Dedifferentiated amniotic fluid mesenchymal stem cell (primary cell): ENCODE data around the gene NSD2.
A peak's percentile ranks its signal among the peaks of the same experiment; 100 is the strongest.

Experiments used
- DNase-seq: peaks from one replicate; pipeline ENCODE4 v3.0.0-alpha.2; 2016; ENCODE audit errors: extremely low spot score

NSD2 gene

DNA sequence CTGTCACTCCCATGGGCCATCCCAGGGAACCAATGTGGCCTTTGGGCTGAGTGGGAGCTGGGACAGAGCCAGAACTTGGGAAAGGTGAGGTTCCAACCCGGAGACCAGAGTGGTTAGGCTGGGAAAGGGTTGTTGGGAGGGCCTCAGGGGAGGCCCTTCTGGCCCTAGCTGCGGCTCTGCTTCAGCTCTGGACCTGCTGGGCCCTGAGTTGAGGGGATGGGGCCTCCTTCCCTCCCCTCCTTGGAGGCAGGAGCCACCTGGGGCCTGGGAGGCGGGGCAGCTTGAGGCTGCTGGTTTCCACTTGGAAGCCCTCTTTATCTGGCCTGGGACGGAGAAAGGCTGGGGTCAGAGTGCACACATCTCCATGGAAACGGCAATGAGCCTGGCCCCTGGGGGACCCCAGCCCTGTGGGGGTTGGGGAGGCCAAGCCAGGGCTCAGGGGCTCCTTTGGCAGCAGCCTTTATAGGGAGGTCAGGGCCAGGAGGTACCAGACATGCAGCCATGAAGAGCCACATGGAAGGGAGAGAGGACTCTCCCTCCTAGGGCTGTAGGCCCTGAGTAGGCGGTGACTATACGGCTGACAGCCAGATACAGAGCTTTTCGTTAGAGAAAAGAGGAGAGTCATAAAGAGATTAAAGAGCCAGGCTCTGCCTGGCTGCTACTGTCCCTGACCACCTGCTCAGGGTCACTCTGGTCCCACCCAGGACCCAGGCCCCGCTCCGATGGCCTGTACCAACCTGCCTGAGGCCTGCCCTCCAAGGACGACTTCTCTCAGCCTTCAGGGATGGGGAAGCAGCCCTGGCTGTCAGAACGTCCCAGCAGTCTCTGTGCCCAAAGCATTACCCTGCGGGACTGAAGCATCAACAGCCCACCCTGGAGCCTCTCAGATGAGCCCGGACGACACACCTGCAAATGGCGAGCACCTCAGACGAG is 6.9 kb upstream of the NSD2 start:
- DNase-seq: no peak

GRCh38 chr4:1866189-1866661 is 5.0 kb upstream of the NSD2 start:
- no peak for DNase-seq

GRCh38 chr4:1868293-1868692 is 2.9 kb upstream of the NSD2 start:
- DNase-seq: no peak

DNA sequence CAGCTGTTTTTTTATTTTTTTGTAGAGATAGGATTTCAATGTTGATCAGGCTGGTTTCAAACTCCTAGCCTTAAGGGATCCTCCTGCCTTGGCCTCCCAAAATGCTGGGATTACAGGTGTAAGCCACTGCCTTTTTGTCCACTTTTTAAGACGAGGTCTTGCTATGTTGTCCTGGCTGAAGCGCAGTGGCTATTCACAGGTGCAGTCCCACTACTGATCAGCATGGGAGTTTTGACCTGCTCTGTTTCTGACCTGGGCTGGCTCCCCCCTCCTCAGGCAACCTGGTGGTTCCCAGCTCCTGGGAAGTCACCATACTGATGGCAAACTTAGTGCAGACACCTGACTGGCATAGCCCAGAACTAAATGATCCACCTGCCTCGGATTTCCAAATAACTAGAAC is 2.3 kb upstream of the NSD2 start:
- DNase-seq: no peak

GRCh38 chr4:1869530-1870327 is 1.5 kb upstream of the NSD2 start:
- no peak for DNase-seq

GRCh38 chr4:1870328-1870577 is 940 bp upstream of the NSD2 start:
- peak; percentile 57 for DNase-seq

GRCh38 chr4:1871471-1872021 is 353 bp downstream of the NSD2 start:
- no peak for DNase-seq

DNA sequence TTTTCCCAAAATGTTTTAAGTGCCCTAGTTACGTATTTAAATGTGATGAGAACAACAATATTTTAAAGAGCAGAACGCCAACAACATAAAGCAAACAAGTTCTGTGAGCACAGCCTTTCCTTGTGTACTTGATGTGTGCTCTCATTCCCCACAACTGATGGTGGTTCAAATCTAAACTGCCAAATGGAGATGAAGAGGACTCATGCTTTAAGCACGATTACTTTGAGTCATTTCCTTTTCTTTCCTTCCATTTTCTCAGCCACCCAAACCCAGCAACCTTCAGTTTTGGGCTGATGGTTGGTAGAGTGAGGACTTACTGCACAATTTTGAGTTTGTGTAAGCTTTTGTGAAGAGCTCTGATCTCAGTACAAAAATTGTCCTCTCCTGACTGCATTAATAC is 1.7 kb downstream of the NSD2 start:
- DNase-seq: peak; percentile 26

DNA sequence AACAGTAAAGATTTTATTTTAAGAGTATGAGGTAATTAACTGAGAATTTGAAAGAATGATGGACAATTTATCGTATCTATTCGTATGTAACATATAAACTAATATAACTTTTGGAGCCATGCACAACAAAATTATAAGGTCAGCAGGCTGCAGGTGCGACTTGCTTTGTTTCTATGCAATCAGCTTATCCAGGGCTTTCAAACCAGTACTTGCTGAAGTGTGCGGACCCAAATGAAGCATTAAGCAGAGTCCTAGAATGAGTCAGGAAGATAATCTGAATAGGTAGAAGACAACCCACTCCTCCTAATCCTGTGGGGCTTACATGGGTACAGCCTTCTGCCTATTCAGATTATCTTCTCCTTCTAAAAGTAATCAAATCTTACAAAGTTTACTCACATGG is 2.1 kb downstream of the NSD2 start:
- no peak for DNase-seq

DNA sequence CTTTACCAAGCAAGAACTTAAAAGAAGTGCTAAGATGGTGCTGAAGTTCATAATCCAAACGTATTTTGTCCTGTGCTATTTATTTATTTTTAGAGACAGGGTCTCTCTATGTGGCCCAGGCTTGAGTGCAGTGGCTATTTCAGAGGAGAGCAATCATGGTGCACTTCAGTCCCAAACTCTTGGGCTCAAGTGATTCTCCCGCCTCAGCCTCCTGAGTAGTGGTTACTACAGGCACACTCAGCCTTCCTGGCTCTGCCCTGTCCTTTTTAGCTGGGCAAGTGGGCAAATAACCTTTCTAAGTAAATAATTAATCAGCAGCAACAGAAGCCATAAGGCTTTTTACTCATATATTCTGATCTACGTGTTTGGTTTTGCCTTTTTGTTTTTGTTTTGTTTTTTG is 2.6 kb downstream of the NSD2 start:
- no peak for DNase-seq

GRCh38 chr4:1874201-1874600 is 3.0 kb downstream of the NSD2 start:
- DNase-seq: no peak

DNA sequence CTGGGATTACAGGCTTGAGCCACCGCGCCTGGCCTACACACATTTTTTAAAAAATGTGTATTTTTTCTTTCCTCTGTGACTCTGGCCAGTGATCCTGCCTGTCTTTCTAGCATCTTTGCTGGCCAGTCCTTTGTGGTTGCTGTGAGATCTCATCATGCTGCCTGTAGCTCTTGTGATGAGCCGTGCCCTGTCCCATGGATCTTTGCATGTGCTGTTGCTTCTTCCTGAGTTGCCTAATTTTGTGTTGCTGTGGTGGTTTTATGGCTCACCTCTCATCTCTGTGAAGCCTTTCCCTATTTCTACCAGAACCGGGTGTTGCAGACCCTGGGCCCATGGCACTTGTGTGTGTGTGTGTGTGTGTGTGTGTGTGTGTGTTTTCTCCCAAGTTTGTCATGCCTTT is 8.3 kb downstream of the NSD2 start:
- no peak for DNase-seq

DNA sequence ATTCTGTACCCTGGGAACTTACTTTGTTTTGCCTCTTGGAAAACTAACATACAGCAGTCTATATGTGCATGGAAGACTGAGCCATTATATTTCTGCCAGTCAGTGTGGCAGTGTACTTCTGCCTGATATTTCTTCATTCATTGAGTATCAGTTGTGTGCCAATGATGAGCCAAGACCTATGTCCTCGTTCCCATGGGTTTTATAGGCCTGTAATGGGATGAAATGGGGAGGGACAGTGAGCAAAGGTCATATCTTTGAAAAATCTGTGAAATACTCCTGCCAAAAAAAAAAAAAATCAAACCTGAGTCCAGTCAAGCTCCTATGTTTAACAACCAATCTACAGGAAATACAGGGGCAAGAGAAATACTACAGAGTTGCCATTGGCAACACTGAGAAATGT is 9.1 kb downstream of the NSD2 start:
- DNase-seq: no peak

DNA sequence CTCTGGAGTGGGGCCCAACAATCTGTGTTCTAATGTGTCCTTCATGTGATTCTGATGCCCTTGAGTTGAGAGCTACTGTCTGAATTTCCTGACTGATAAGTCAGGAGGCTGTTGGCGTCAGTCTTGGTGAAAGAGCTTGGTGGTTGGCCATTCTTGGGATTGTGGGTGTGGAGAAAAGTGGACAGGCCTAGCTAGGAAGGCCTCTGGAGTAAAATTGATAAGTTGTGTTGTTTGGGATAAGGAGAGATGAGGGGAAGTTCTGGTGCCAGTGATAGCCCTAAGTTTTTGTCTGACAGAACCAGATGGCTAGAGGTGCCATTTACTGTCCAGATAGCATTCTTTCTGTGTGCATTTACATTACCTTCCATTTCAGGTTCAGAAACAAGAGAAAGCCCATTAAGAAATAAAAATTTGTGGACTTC is 11.7 kb downstream of the NSD2 start:
- DNase-seq: no peak

DNA sequence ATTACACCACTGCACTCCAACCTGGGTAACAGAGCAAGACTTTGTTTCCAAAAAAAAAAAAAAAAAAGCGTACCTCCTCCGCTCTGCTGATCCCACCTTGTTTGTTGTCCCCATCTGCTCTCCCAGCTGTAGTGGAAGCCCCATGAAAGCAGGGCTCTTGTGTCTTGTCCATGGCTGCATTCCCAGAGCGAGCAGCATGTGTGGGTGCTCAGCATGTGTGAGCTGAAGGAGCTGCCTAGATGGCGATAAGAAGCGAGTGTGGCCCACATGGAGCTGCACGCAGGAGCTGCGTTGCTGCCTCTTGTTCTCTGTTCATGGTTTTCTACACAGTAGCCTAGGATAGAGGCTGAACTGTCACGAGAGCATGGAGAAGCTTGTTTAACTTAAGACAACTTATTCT is 12.4 kb downstream of the NSD2 start:
- no peak for DNase-seq

GRCh38 chr4:1885414-1885813 is 14.2 kb downstream of the NSD2 start:
- DNase-seq: no peak

- no peak for DNase-seq
These were observed 15.9 kb downstream of the NSD2 start for GRCh38 chr4:1887052-1887451.

DNA sequence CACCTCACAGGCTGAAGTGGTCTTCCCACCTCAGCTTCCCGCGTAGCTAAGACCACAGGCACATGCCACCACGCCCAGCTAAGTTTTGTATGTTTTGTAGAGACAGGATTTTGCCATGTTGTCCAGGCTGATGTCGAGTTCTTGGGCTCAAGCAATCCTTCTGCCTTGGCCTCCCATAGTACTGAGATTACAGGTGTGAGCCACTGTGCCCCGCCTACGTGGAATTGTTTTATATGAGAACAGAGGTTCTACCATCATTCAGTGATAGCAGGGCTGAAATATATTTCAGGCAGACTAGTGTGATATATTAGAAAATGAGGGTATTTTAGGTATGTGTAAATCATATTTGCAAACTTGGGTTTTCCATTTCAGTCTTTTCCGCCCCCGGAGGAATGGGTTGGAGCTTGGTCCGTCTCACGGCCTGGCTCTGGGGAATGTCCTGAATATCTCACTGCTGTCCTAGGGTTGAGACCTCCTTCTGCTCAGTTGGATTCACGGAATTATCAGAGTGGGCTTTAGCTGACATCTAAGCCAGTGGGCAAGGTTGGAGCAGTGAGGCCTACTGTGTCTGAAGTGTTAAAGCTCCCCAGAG is 19.9 kb downstream of the NSD2 start:
- no peak for DNase-seq

GRCh38 chr4:1895971-1896657 is 24.9 kb downstream of the NSD2 start:
- DNase-seq: no peak

DNA sequence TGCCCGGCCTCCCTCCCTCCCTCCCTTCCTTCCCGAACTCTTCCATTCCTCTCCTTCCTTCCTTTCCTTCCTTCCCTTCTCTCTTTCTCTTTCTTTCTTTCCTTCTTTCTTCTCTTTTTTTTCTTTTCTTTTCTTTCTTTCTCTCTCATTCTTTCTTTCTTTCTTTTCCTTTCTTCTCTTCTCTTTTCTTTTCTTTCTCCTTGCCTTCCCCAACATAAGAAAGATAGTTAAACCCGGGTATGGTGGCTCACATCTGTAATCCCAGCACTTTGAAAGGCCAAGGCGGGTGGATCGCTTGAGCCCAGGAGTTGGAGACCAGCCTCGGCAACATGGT is 25.4 kb downstream of the NSD2 start:
- no peak for DNase-seq

DNA sequence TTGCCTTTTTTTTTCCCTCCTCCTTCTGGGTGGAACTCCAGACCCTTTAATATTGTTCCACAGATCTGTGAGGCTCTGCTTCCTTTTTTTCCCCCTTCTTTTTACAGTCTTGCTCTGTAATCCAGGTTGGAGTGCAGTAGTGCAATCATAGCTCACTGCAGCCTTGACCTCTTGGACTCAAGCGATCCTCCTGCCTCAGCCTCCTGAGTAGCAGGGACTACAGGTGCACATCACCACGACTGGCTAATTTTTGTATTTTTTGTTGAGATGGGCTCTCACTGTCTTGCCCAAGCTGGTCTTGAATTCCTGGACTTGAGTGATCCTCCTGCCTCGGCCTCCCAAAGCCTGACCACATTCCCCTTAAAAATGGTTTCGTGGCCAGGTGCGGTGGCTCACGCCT is 26.8 kb downstream of the NSD2 start:
- DNase-seq: no peak

- no peak for DNase-seq
These were observed 27.5 kb downstream of the NSD2 start for GRCh38 chr4:1898681-1899080.
